Urinary bladder (tissue), 4 donors: Measurements from ENCODE around the gene ATM. TPM values are rescaled to one million over a fixed set of nuclear protein-coding genes. Genes with fewer than 3 reads are reported as not detected.
"Not testable (repeated sequence)": the region's sequence is repeated elsewhere in the genome, so short reads cannot be mapped to it uniquely, and the experiment has no call there.

ENCODE experiments used
- DNase-seq: peaks from one replicate; pipeline ENCODE4 v3.0.0-alpha.2; 2015; ENCODE audit errors: extremely low spot score
- H3K27ac ChIP-seq: one replicate; pipeline ENCODE4 v1.5.1; 2013; ENCODE audit warnings: low read depth, mild to moderate bottlenecking, moderate library complexity
- H3K36me3 ChIP-seq: one replicate; pipeline ENCODE4 v1.6.1; 2013; ENCODE audit warnings: mild to moderate bottlenecking, moderate library complexity; ENCODE audit not compliant: insufficient read depth
- H3K4me1 ChIP-seq: one replicate; pipeline ENCODE4 v1.6.1; 2013; ENCODE audit warnings: mild to moderate bottlenecking, moderate library complexity; ENCODE audit not compliant: insufficient read depth
- H3K4me3 ChIP-seq: one replicate; pipeline ENCODE4 v1.5.1; 2013; ENCODE audit warnings: low read depth, low read length
- WGBS: extraction: QIAGEN DNeasy Blood & Tissue Kit; methylation state at CpG from one replicate; pipeline ENCODE4 v1.1.7; 2013; 5-methylcytosine and 5-hydroxymethylcytosine counted together
- polyA plus RNA-seq: library from polyadenylated mRNA; stranded (reverse); fragments of 200-250 nt; gene quantifications from one replicate; pipeline ENCODE4 v1.2.3, GENCODE V29; 2013
- small RNA-seq: library from RNA; depleted of rRNA; stranded (forward); fragments of <200 nt; gene quantifications from one replicate; pipeline ENCODE3, GENCODE V24; 2014
- total RNA-seq: library from RNA; depleted of rRNA; stranded (reverse); fragments of >200 nt; gene quantifications from one replicate; pipeline ENCODE4 v1.2.3, GENCODE V29; 2014
- donor health status: healthy with polysubstance abuse.
- donor health status: healthy.

ATM gene
- total and polyA plus RNA-seq, 2 donors = 23.7 to 267 TPM

GRCh38 chr11:108393046-108393445, 170.2 kb downstream of the ATM start:
- Histone ChIP-seq H3K4me3 (no peak overlapping the region), H3K4me1 (no peaks in the 10 kb centered on the region), H3K27ac (no peak overlapping the region), H3K36me3 (no peaks in the 10 kb centered on the region)
- no peak for DNase-seq
- 48% methylated on average over 1 of the region's 1 CpG for WGBS

- Histone ChIP-seq H3K36me3 (no peaks in the 10 kb centered on the region), H3K4me1 (no peaks in the 10 kb centered on the region), H3K27ac (no peak overlapping the region), H3K4me3 (no peak overlapping the region)
- WGBS = 91% methylated on average over 4 of the region's 4 CpGs
- DNase-seq = no peak
These were observed 171.9 kb downstream of the ATM start for GRCh38 chr11:108394744-108395284.

GRCh38 chr11:108396672-108397071, 173.8 kb downstream of the ATM start:
- WGBS = 93% methylated on average over 6 of the region's 6 CpGs
- H3K4me1 ChIP-seq, H3K27ac ChIP-seq, DNase-seq, H3K4me3 ChIP-seq, H3K36me3 ChIP-seq: not testable (repeated sequence)

- no peaks in the 10 kb centered on the region for H3K4me1 ChIP-seq
- no peak overlapping the region for H3K27ac ChIP-seq
- H3K36me3 ChIP-seq = no peaks in the 10 kb centered on the region
- 64% methylated on average over 6 of the region's 6 CpGs for WGBS
- H3K4me3 ChIP-seq = no peak overlapping the region
- DNase-seq = no peak
These were observed 175.6 kb downstream of the ATM start for GRCh38 chr11:108398439-108398838.

- no peaks in the 10 kb centered on the region for H3K36me3 ChIP-seq
- WGBS = 100% methylated on average over 1 of the region's 1 CpG
- H3K27ac ChIP-seq = no peak overlapping the region
- no peak for DNase-seq
- no peak overlapping the region for H3K4me3 ChIP-seq
- no peaks in the 10 kb centered on the region for H3K4me1 ChIP-seq
These were observed 179.4 kb downstream of the ATM start for GRCh38 chr11:108402241-108402640.

GRCh38 chr11:108403052-108403451, 180.2 kb downstream of the ATM start:
- no peak for DNase-seq
- Histone ChIP-seq H3K4me1 (no peaks in the 10 kb centered on the region), H3K27ac (no peak overlapping the region), H3K4me3 (no peak overlapping the region), H3K36me3 (no peaks in the 10 kb centered on the region)
- 72% methylated on average over 1 of the region's 1 CpG for WGBS

GRCh38 chr11:108405706-108406105, 182.8 kb downstream of the ATM start:
- no peak for DNase-seq
- no peaks in the 10 kb centered on the region for H3K36me3 ChIP-seq
- WGBS = 73% methylated on average over 1 of the region's 1 CpG
- H3K4me3 ChIP-seq = no peak overlapping the region
- H3K4me1 ChIP-seq = no peaks in the 10 kb centered on the region
- H3K27ac ChIP-seq = no peak overlapping the region

GRCh38 chr11:108414958-108415357, 192.1 kb downstream of the ATM start:
- Histone ChIP-seq H3K4me3 (no peak overlapping the region), H3K27ac (no peak overlapping the region), H3K36me3 (no peaks in the 10 kb centered on the region), H3K4me1 (no peaks in the 10 kb centered on the region)
- no peak for DNase-seq

GRCh38 chr11:108417551-108417950, 194.7 kb downstream of the ATM start:
- H3K36me3 ChIP-seq, H3K4me3 ChIP-seq, H3K4me1 ChIP-seq, DNase-seq, H3K27ac ChIP-seq: not testable (repeated sequence)
- 81% methylated on average over 2 of the region's 2 CpGs for WGBS

Small RNAs within 50 kb of the gene (small RNA-seq; reads per million reads assigned to genes)
- gene RF00019 = not detected

Other genes starting within 250 kb of the ATM start
- gene CUL5, start 214.2 kb upstream of the ATM start, total RNA-seq = 78.5 TPM
- gene CUL5, start 214.2 kb upstream of the ATM start, polyA plus RNA-seq = 11.8 TPM
- gene ACAT1, start 101.5 kb upstream of the ATM start, total RNA-seq = 66.2 TPM
- 83.3 TPM for gene ACAT1, start 101.5 kb upstream of the ATM start, polyA plus RNA-seq
- gene NPAT, start 429 bp upstream of the ATM start, total RNA-seq = 38.2 TPM
- 5.9 TPM for gene NPAT, start 429 bp upstream of the ATM start, polyA plus RNA-seq
- gene C11orf65, start 244.5 kb downstream of the ATM start, total RNA-seq = 1.4 TPM
- 0.18 TPM for gene C11orf65, start 244.5 kb downstream of the ATM start, polyA plus RNA-seq